GM18502 (cell line): ENCODE data around the gene ETHE1.
A peak's percentile ranks its signal among the peaks of the same experiment; 100 is the strongest.
"Not testable (repeated sequence)": the region's sequence is repeated elsewhere in the genome, so short reads cannot be mapped to it uniquely, and the experiment has no call there.

Experiments
- ATAC-seq: cut with Tn5 transposase; IDR thresholded peaks from one replicate; pipeline ENCODE4 v1.9.1; 2021; ENCODE audit warnings: mild to moderate bottlenecking; ENCODE audit not compliant: unreplicated experiment, poor library complexity

ETHE1 gene

GRCh38 chr19:43552616-43553015, 25.6 kb upstream of the ETHE1 start:
- ATAC-seq: no peak

- ATAC-seq: no peak
Measured at GRCh38 chr19:43552198-43552450, 25.1 kb upstream of the ETHE1 start.

- no peak for ATAC-seq
Measured at GRCh38 chr19:43551399-43552197, 24.6 kb upstream of the ETHE1 start.

GRCh38 chr19:43548706-43549105, 21.7 kb upstream of the ETHE1 start:
- ATAC-seq: no peak

GRCh38 chr19:43547926-43548325, 20.9 kb upstream of the ETHE1 start:
- not testable (repeated sequence) for ATAC-seq

- no peak for ATAC-seq
Measured at GRCh38 chr19:43546581-43546980, 19.6 kb upstream of the ETHE1 start.

- ATAC-seq: no peak
Measured at GRCh38 chr19:43545981-43546380, 19.0 kb upstream of the ETHE1 start.

- ATAC-seq: no peak
Measured at GRCh38 chr19:43545276-43545675, 18.3 kb upstream of the ETHE1 start.

GRCh38 chr19:43544077-43544476, 17.1 kb upstream of the ETHE1 start:
- no peak for ATAC-seq

- ATAC-seq: no peak
Measured at GRCh38 chr19:43541920-43542650, 15.1 kb upstream of the ETHE1 start.

- ATAC-seq: no peak
Measured at GRCh38 chr19:43540381-43540780, 13.4 kb upstream of the ETHE1 start.

GRCh38 chr19:43538922-43539321, 11.9 kb upstream of the ETHE1 start:
- no peak for ATAC-seq

GRCh38 chr19:43534816-43535761, 8.1 kb upstream of the ETHE1 start:
- ATAC-seq: no peak

- ATAC-seq: no peak
Measured at GRCh38 chr19:43534305-43534815, 7.4 kb upstream of the ETHE1 start.

GRCh38 chr19:43533546-43534304, 6.7 kb upstream of the ETHE1 start:
- ATAC-seq: peak; percentile 77

- peak; percentile 58 for ATAC-seq
Measured at GRCh38 chr19:43532962-43533545, 6.1 kb upstream of the ETHE1 start, which contains the start of gene ZNF575. Gene ZNF575, plus strand, starts transcription at chr19:43533188. Its CDS starts 1,235 bp downstream, at chr19:43534423.

GRCh38 chr19:43532571-43532961, 5.6 kb upstream of the ETHE1 start:
- ATAC-seq: peak; percentile 15

- ATAC-seq: no peak
Measured at GRCh38 chr19:43527860-43528622, 1.0 kb upstream of the ETHE1 start.
